Measurements from ENCODE around the gene WDR54. TPM values are rescaled to one million over a fixed set of nuclear protein-coding genes. Genes with fewer than 3 reads are reported as not detected.

WDR54 gene, protein sequence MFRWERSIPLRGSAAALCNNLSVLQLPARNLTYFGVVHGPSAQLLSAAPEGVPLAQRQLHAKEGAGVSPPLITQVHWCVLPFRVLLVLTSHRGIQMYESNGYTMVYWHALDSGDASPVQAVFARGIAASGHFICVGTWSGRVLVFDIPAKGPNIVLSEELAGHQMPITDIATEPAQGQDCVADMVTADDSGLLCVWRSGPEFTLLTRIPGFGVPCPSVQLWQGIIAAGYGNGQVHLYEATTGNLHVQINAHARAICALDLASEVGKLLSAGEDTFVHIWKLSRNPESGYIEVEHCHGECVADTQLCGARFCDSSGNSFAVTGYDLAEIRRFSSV
- 76.9 to 92.7 TPM (median 91.5 TPM) in 5 replicates for total RNA-seq (2022; extraction: Qiagen RNA extraction)

DNA sequence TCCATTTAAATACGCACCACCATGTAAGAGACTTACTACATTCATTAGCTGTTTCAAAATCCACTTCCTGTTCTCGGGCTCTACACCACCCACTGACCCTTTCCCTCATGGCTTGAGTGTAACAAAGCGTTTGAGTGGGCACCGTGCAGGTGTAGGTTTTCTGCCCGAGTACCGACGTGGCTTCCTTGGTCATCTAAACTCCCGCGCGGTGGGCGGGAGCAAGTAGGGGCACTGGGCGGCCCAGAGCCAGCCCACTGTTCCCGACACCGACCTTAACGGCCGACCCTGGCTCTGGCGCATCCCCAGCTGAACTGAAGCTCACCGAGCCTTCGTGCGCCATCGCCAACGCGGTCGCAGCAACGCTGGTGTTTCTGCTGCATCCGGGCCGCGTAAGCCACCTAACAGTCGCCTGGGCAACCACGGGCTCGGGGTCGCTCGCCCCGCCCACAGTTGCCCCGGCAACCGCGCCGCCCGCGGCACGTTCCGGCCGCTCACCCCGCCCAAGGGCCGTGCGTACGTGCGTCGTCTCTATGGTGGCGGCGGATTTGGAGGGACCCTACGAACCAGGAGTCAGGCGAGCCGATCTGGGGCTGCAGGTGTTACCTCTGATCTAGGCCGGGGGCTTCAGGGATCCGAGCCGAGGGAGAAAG lies at the start of gene WDR54, which contains the start of gene C2orf81:
TSS of gene WDR54 (plus strand) at position 510 of the 650 bp plus-strand sequence. CDS start 424 bp downstream, outside the sequence.
TSS of gene C2orf81 (minus strand) at position 399 of the 650 bp plus-strand sequence. CDS start at position 340, 59 bp downstream.

DNA sequence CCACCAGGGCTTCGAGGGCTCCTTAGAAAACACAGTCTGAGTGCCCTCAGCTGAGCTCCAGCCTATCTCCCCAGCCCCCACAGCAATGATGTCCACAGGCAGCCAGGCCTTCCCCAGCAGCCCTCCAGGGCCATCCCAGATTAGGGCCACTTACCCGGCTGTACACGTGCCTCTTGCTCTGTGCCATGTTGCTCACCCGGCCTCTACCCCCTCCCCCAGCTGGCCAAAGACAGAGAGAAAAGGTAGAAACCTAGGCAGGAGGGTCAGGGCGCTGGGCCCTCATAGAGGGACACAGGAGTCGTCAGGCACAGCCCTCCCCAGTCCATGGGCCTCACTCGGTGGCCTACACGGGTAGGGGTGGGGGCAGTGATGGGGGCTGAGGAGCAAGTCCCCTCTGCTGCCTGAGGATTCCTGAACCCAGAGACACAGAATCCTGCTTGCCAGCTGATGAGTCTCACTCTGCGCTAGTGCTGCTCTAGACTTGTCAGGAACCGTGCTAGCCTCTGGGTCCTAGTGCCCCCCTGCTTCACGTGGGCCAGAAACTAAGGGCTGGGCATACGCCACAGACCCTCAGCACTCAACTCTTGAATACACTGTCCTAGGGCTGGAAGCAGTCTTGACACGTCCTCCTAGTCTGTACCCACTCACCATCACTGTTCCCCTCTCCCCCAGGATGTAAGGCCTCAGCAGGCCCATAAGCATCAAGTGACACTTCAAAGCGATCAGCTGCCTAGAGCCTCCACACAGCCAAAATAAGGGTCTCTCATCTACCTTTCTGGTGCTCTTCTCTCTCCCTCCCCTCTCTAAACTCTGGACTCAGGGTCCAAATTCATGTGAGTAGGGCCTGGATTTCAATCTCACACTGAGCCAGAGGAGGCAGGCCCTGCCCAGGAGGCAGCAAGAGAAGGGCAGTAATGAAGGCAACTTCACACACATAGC lies 41.4 kb upstream of the WDR54 start, which contains the start of gene DCTN1:
TSS of gene DCTN1 (minus strand) at position 461 of the 939 bp plus-strand sequence. CDS start at position 187, 274 bp downstream.

DNA sequence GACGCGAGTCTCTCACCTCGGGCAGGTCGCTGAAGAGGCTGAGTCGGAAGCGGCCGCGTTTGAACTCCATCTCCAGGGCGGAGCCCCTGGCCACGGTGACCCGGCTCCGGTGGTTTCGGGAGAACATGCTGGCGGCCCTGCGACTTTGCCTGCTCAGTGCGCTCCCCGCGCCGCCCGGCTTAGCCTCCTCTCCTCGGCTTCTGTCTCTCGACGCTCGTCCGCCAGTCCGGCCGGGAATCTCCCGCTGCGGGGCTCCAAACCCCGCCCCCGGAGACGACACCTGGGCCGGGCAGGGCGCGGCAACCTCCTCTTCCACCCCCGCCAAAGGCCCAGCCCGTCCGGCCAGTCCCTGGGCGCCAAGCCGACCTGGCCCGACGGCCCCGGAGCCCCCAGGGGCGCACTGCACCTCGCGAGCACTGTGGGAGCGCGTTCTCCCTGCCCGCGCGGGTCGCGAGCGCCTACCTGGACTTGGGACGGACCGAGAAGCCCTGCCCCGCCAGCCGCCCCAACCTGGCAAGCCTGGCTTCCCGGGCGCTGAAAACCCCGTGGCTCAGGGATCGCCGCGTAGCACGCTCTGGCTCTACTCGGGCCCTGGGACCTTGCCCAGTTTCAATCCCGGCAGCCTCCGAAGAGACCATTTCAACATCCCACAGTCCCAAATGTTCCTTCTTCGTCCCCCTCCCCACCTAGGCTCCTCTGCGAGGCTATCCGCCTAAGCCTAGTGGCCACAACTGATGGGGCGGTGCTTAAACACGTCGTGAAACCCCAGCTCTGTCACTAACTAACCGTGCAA lies 20.4 kb downstream of the WDR54 start, which contains the start of gene RTKN:
TSS of gene RTKN (minus strand) at position 248 of the 793 bp plus-strand sequence. CDS start at position 127, 121 bp downstream.

DNA sequence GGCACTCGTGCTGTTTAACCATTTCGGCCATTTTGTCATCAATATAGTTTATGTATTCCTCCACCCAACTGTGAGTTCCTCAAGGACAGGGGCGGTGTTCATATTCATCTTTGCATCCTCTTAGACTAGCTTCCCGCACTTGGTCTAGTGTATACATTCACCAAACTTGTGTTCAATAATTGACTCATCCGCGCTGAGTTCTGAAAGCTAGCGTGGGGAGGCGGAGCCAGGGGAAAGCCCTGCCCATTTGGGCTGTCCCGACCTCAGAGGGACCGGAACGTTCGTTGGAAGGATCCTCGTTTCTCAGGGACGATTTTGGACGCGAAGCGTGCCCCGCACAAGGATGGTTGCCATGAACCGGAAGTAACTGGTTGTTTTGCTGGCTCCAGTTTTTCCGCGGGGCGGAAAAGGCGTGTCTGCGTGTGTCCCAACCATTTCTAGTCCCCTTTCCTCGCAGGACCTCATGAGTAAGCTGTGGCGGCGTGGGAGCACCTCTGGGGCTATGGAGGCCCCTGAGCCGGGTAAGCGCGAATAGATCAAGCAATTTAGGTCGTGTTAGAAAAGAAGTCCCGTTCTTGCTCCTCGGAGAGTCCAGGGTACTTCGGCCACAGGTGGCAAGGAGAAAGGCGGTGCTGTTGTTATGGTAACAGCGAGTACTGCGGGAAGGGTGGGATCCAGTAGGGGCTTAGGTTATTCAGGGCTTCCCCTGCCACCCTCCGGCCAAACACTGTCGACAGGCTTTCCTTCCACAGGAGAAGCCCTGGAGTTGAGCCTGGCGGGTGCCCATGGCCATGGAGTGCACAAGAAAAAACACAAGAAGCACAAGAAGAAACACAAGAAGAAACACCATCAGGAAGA lies 33.4 kb downstream of the WDR54 start, which contains the start of gene INO80B:
TSS of gene INO80B (plus strand) at position 434 of the 858 bp plus-strand sequence. CDS start at position 464, 30 bp downstream.

DNA sequence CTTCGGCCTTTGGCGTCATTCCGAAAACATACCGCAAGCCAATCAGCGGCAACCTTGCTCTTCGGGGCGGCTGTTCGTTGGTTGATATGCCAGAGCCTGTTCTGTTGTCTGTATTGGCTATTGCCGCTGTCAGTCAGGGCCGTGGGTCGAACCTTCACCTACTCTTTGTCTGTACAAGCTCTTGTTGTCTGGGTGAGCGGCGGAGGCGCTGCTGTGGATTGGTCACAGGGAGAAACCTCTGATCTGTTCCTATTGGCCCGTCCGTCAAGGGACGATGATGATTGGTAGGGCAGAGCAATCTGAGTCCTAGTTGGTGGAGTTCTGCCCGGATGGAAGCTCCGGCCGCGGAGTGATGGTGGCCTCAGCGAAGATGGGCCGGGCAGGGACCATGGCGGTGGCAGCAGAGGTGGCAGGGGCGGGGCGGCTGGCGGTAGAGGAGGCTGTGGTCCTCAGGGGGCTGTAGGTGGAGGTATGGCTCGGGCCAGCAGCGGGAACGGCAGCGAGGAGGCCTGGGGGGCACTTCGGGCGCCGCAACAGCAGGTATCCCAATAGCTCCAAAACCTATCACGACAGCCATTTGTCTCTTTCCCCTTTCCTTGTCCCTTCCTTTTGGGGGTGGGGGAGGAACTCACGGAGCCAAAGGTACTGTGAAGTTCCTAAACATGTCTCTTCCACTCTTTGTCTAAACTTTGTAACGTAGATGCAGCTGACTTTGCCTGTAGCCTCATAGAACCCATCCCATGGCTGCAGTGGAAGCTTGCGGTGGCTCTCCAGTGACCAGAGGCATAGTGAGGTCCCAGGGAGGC lies 36.8 kb downstream of the WDR54 start, which contains the start of gene WBP1:
TSS of gene WBP1 (plus strand) at position 307 of the 806 bp plus-strand sequence. CDS start at position 472, 165 bp downstream.

DNA sequence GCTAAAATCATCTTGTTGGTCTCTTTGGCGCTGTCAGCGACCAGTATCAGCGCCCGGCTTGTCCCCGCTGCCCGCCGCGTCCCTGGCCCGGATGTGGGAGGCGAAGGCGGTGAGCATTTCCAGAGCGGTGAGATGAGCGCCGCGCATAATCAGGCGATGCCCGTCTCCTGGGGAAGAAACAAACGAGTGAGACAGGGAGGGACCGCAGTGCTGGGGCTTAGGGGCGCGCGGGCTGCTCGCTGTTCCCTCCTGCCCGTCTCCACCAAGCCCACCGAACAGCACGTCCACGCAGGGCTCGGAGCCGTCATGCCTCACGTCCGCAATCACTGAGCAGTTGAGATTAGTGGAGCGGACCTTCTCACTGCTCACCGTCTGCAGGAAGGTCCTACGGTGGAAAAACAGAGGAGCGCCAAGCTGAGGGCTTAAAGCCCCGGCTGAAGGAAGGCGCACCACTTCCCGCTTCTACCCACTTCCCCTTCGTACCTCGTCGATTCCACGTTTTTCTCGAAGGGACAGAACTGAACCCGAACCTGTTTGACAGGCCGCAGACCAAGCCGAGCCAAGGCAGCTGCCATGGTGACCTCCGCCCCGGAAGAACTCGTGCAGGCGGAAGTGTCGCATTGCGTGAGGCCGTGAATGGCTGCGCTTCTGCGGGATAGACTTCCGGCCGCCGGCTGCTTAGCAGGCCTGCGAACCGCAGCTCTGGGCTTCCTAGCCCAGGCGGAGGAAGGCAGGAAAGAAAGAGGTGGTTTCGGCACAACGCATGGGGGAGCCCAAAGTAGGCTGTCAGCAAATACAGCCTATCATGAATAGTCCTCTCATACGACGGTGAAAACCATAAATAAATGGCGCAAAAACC lies 50.8 kb downstream of the WDR54 start, which contains the start of gene MRPL53:
TSS of gene MRPL53 (minus strand) at position 595 of the 859 bp plus-strand sequence. CDS start at position 575, 20 bp downstream.

Other genes starting within 250 kb of the WDR54 start
- gene MOB1A, start 242.9 kb upstream of the WDR54 start, total RNA-seq (2022; extraction: Qiagen RNA extraction): 72.8 to 79.4 TPM (median 78.2 TPM) in 5 replicates
- 138 to 150 TPM (median 145 TPM) in 5 replicates for gene MTHFD2, start 223.1 kb upstream of the WDR54 start, total RNA-seq (2022; extraction: Qiagen RNA extraction)
- gene SLC4A5, start 78.3 kb upstream of the WDR54 start, total RNA-seq (2022; extraction: Qiagen RNA extraction): 0.15 to 0.47 TPM (median 0.24 TPM) in 5 replicates
- 112 to 150 TPM (median 144 TPM) in 5 replicates for gene DCTN1, start 41.4 kb upstream of the WDR54 start, total RNA-seq (2022; extraction: Qiagen RNA extraction)
- 2.4 to 3.6 TPM (median 3.2 TPM) in 5 replicates for gene C2orf81, start 111 bp upstream of the WDR54 start, total RNA-seq (2022; extraction: Qiagen RNA extraction)
- 18.7 to 24.5 TPM (median 22.4 TPM) in 5 replicates for gene RTKN, start 20.2 kb downstream of the WDR54 start, total RNA-seq (2022; extraction: Qiagen RNA extraction)
- gene INO80B, start 33.4 kb downstream of the WDR54 start, total RNA-seq (2022; extraction: Qiagen RNA extraction): 43.7 to 51.1 TPM (median 48.7 TPM) in 5 replicates
- gene WBP1, start 36.7 kb downstream of the WDR54 start, total RNA-seq (2022; extraction: Qiagen RNA extraction): 49.4 to 85.1 TPM (median 81.5 TPM) in 5 replicates
- gene MOGS, start 43.7 kb downstream of the WDR54 start, total RNA-seq (2022; extraction: Qiagen RNA extraction): 44.0 to 55.8 TPM (median 52.5 TPM) in 5 replicates
- gene MRPL53, start 51.0 kb downstream of the WDR54 start, total RNA-seq (2022; extraction: Qiagen RNA extraction): 93.9 to 164 TPM (median 141 TPM) in 5 replicates
- gene CCDC142, start 61.3 kb downstream of the WDR54 start, total RNA-seq (2022; extraction: Qiagen RNA extraction): 10.5 to 16.0 TPM (median 13.2 TPM) in 5 replicates
- 13.2 to 17.7 TPM (median 15.2 TPM) in 5 replicates for gene TTC31, start 61.4 kb downstream of the WDR54 start, total RNA-seq (2022; extraction: Qiagen RNA extraction)
- gene LBX2, start 77.9 kb downstream of the WDR54 start, total RNA-seq (2022; extraction: Qiagen RNA extraction): 3.2 to 4.3 TPM (median 3.8 TPM) in 5 replicates
- gene PCGF1, start 86.0 kb downstream of the WDR54 start, total RNA-seq (2022; extraction: Qiagen RNA extraction): 29.9 to 35.0 TPM (median 31.9 TPM) in 5 replicates
- 0.24 to 0.37 TPM (median 0.30 TPM) in 5 replicates for gene TLX2, start 92.7 kb downstream of the WDR54 start, total RNA-seq (2022; extraction: Qiagen RNA extraction)
- 0.07 to 0.15 TPM (median 0.13 TPM) in 5 replicates for gene DQX1, start 104.5 kb downstream of the WDR54 start, total RNA-seq (2022; extraction: Qiagen RNA extraction)
- 185 to 250 TPM (median 238 TPM) in 5 replicates for gene AUP1, start 108.0 kb downstream of the WDR54 start, total RNA-seq (2022; extraction: Qiagen RNA extraction)
- gene HTRA2, start 108.2 kb downstream of the WDR54 start, total RNA-seq (2022; extraction: Qiagen RNA extraction): 33.1 to 41.7 TPM (median 39.3 TPM) in 5 replicates
- 0.31 to 0.60 TPM (median 0.49 TPM) in 5 replicates for gene LOXL3, start 132.2 kb downstream of the WDR54 start, total RNA-seq (2022; extraction: Qiagen RNA extraction)
- gene DOK1, start 133.0 kb downstream of the WDR54 start, total RNA-seq (2022; extraction: Qiagen RNA extraction): 3.4 to 4.9 TPM (median 4.4 TPM) in 5 replicates
- not detected in 5 replicates for gene M1AP, start 226.6 kb downstream of the WDR54 start, total RNA-seq (2022; extraction: Qiagen RNA extraction)
- gene SEMA4F, start 232.5 kb downstream of the WDR54 start, total RNA-seq (2022; extraction: Qiagen RNA extraction): 8.7 to 11.8 TPM (median 10.7 TPM) in 5 replicates

Data from A549 treated with AZD2906 at 1 μM for 4 hours (cell line).